ENCODE data around the gene CACNA1D.
"Not testable (repeated sequence)": the region's sequence is repeated elsewhere in the genome, so short reads cannot be mapped to it uniquely, and the experiment has no call there.

Gene CACNA1D

DNA sequence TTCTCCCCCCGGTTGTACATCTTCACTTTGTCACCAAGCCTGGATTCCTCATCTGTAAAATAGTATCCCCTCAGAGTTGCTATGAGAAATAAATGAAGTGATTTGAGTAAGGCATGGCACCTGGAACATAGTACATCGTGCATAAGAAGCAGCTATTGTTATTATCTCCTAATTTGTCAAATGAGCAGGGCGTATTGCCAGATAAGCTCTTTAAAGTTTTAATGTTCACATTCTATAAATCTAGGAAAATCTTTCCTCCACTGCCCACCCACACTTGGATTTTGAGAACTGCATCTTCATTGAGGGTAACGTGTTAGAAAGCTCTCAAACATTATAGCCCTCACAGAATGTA lies 32.3 kb downstream of the CACNA1D start:
- DNase-seq (ENCODE audit: low read depth in 2 of 2) = no peak

DNA sequence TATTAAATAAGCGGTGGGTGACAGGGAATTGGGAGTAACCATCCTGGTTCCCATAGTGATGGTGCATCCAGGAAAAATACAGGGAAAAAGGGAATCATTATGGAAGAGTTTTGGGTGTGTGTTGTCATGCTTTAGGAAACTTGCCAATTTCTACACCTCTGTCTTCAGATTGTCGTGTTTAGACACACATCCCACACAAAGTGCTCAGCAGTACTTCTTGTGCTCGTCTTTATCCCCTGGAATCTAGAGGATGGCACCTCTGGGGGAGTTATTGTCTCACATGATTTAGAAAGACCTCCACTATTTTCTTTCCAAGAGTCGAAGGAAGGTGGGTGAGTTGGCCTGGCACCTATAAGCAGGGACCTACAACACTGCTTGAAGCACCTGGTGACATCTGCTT lies 35.8 kb downstream of the CACNA1D start:
- DNase-seq (ENCODE audit: low read depth in 2 of 2) = no peak

DNA sequence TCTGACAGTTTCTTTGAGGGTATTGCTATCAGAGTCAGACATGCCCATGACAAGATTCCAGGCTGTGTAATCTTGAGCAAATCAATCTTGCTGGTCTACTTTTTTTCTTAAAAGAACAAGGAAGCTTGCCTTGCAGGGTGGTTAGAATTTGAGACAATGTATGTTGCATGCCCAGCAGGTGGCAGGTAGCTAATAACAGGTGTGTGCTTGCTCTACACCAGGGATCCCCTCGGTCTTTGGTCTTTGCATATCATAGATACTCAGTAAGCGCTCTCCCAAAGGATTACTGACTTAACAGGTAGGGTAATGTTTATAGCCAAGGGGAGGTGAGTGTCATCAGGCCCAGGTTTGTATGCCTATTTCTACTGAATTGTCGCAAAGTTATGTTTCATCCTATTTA lies 37.3 kb downstream of the CACNA1D start:
- no peak for DNase-seq (ENCODE audit: low read depth in 2 of 2)

DNA sequence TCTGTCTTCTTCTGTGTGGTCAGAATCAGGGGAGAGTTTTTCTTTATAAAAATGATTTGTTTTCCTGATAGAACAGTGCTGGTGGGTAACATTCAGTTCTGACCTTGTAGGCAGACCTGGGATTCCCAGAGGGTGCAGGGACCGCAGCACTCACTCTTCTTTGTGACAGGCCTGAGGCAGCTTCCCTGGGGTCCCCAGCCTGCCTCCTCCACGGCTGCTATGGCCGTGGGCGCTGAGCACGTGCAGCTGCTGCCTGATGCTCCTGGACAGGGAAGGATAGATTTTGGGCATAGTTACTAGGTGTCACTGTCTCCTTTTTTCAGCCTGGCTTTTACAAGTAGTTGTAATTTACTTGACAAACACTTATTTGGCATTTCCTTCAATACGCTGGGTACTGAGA lies 39.1 kb downstream of the CACNA1D start:
- DNase-seq (ENCODE audit: low read depth in 2 of 2) = no peak

DNA sequence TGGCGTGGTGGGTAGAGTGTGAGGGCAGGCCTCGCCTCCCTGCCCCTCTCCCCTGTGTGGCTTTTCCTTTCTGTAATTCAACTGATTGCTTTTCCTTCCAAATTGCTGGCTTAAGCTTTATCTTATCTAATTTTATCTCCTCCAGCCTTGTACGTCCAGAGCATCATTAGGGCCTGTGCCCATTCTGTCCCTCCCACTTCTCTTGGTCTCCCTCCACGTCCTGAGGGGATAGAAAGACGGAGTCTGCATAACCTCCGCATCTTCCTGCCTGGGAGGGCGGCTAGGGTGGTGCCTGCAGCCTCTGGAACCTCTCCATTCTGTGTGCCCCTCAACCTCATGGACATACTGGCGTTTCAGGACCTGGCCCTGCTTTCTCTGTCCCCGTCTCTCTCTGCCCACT lies 39.8 kb downstream of the CACNA1D start:
- DNase-seq (ENCODE audit: low read depth in 2 of 2) = no peak

DNA sequence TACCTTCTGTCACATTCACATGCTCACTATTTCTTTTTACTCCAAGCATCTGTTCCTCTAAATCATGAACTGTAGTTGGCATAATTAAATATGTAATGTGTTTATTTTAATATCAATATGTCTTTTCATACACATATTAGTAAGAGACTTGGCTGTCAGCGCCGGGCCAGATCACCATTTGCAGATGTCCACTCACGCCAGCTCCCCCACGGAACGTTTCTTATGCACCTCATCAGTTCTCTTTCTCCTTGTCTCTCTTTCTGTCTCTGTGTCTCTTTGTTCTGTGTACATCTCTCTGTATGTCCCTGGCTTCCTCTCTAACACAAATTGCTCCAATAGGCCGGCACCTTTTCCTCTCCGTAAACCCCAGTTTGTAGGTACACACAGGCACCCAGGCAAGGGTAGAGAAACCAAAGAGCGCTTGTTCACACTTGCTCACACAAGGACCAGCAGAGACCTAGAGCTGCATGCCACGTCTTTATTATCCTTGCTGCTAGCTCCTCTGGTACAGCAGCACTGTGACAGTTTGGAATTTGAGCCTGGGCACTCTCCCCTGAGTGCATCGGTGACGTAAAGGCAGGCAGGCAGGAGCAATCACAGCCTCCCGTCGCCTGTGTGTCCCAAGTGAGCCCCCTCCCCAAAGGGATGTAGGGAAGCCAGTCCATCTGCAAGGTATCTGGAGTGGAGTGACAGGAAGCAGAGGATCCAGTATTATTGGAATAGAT lies 40.4 kb downstream of the CACNA1D start:
- DNase-seq (ENCODE audit: low read depth in 2 of 2) = no peak

DNA sequence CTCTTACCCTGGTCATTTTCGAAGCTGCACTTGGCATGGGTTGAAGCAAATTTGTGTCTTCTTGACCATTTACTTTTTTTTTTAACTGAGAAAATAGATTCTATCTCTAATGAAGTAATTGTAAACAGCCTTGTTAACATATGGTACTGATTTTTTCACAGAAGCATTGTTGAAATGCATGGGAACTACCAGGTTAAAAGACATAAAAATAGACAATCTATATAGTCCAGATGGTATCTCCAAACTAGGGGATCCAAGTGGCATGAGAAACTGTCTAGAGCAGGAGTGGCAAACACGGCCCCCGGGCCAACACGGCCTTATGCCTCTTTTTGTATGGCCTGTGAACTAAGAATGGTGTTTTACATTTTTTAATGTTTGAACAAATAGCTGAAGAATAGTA lies 41.9 kb downstream of the CACNA1D start:
- no peak for DNase-seq (ENCODE audit: low read depth in 2 of 2)

DNA sequence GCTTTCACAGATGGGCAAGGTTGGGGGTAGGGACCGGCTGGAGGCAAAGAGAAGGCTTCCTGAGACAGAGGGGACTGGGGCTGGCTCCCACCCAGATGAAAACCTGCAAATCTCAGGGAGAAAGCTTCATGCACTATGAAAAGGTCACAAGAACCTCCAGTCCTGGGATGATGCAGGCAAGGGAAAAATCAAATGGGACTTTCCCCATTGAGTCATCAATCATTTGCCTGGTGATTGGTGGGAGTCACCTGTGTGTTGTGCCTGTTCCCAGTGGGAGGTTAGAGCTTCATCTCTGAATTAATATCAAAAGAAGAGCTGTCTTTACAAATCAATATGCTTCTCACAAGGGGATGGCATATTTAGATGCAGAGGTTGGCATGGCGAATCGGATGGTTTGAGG lies 49.9 kb downstream of the CACNA1D start:
- no peak for DNase-seq (ENCODE audit: low read depth in 2 of 2)

DNA sequence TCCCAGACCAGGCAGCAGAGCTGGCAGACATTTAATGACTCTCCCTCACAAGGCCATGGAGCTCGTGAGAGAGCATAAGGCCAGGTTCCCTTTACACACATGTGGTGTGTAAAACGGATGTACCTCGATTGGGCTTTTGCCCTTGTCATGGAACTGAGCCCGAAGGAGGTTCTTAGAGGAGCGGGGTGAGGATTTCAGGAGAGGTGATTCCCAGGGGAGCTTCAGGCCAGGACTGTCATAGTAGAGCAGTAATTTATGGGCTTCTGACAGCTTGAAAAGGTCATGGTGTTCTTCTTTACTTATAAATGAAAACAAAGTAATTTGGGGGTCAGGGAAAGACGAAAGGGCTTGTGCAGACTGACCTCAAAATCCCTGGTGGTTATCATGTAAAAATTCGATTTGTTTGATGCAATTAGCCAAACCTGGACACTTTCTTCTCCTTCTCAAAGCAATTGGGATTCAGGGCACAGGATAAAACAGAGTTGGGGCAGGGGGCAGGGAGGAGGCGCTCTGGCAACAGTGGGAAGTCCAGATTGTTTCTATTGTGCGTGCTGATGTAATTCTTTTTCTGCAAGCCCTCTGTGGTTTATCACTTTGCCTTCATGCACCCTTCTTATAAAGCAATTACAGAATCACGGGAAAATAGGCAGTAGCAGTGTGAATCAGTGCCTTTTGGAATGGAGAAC lies 51.0 kb downstream of the CACNA1D start:
- no peak for DNase-seq (ENCODE audit: low read depth in 2 of 2)

DNA sequence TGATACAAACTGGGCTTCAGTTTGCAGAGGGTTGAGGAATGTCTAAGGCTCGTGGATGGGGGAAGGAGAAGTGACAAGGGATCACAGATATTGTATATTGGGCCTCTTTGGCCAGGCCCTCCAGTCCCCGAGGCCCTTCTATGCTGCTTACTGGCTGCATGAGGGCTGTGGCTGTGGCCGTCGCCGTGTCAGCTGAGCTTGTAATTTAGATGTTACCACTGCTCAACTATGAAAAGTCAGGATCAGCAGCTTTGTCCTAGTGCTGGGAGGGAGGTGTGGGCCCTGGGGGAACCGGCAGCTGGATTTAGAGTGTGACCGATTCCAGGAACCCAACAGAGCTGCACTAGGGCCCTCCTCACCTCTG lies 51.6 kb downstream of the CACNA1D start:
- DNase-seq (ENCODE audit: low read depth in 2 of 2) = no peak

DNA sequence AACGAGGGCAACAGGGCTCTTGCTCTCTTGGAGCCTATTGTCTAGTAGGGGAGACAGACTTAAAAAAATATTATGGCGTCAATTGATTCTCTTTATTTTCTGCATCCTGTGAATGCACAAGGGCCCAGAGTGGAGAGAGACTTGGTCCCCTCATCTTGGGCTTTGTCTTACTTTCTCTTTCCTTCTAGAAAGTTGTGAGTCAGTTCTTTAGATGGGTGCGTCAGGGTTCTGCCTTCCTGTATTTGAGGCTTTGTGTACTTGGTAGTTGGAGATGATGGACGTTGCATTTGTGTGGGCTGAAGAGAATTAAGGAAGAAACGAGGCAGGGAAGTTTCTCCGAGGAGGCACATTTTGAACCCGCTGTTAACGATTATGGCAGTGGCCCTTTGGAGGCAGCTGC lies 52.9 kb downstream of the CACNA1D start:
- no peak for DNase-seq (ENCODE audit: low read depth in 2 of 2)

DNA sequence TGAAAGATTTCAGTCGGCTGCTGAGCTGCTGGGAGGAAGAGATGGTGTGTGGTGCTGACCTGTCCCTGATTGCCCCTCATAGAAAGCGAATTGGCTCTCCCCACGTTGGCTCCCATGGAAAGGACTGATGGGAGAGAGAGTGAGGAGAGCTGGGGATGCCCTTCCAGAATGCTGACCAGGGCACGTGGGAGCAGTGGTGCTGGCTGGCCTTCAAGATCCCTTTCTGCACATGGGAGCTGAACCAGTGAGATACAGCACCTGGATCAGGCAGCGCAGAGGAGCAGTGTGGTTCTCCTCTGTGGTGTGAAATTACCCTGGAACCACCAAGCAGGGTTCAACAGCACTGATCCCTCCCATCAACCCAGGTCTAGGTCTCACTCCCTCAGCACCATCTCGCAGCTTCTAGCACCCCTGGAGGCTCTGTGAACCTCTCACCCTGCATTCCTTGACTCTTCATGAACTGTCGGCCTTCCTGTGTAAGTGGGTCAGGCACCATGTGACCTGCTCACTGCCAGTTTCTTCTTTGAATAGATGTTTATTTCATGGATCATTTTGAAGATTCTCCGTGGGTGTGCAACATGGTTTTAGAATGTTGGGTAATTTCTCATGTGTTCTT lies 55.7 kb downstream of the CACNA1D start:
- no peak for DNase-seq (ENCODE audit: low read depth in 2 of 2)

DNA sequence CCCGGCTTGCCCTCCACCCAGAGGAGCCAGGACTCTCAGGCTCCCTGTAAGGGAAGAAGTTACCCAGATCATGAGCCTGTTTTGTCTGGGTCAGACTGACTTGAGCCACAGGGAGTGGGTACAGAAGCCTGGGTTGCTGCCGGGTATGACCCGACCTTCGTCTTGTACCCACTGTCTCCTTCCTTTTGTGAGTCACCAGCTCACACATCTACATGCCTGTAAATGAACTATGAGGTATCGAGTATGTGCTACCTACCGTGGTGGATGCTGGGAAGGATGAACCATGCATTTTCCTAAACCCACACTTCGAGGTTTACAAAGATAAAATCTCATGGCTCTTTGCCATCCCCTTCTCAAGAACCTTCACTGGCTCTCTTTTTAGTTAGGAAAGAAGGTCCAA lies 56.9 kb downstream of the CACNA1D start:
- DNase-seq (ENCODE audit: low read depth in 2 of 2) = no peak

DNA sequence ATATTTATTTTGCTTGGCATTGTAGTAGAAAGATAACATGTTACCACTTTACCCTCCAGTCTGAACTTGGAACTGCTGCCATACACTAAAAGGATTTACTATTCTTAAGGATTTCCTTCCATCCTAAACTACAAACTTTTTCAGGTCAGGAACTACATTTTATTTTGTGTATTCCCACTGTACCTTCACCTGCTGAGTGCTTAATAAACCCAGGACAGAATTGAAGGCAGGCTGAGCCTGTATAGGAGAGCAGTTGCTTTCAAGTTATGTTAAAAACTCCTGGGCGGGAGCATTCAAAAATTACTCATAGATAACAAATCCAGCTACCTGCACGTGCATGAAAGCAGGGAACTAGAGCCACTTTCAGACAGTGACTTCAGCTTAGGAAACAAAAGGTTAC lies 58.3 kb downstream of the CACNA1D start:
- no peak for DNase-seq (ENCODE audit: low read depth in 2 of 2)

DNA sequence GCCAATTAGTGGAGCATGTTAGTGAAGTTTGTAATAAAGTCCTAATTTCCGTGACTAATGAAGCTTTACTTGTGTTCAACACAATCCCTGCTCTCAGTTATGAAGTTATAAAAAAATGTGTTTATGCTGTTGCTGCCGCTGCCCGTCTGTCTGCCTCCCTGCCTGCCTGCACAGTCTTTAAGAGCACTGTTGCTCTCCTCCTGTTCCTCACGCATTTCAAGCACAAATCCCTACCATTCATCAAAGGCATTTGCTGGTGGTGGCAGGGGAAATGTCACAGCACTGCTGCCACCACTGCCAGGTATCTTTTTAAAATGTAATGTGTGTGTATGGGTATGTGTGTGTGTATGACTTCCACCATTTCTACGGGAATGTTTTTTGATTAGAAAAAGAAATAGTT lies 58.8 kb downstream of the CACNA1D start:
- no peak for DNase-seq (ENCODE audit: low read depth in 2 of 2)

DNA sequence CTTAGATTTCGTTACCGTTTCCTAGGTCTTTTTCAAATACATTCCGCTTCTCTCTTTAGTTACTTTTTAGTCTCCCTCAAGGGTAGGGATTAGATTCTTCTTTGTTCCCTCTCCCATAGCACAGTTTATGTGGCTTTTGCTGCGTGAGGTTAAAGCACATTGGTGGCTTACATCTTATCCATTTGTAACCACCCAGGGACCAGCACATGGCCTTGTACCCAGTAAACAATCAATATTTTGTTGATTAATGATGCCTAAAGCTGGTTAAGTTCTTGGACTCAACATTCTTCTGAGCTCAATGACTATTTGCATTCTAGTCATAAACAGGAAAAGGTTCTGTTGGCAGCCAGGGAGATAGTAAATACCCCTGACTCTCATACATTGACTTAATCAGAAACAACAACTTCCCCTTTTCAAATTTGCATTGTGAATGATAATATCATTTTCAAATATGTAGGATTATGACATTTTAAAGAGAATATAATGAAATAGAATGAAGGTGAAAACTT lies 60.2 kb downstream of the CACNA1D start:
- no peak for DNase-seq (ENCODE audit: low read depth in 2 of 2)

DNA sequence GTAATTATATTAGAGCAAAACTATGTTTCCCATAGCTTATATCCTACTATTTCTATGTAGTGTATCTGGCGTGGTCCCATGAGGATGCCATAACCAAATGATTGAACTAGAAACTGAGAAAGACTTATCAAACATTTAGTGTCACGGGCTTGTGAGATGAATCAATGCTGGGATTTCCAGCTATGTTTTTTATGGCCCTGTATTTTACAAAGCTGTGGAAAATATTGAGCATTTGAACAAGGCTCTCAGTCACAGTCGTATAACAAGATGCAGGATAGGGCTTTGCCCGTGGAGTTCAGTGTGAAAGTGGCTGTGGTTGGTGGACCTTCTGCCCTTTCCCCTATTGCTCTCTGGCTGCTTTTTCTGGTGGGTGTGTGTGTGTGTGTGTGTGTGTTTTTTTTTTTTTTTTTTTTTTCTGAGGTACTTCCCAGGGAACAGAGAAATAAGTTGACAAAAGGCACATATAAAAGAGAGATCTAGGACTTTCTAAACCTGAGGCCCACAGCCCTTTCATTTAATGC lies 60.7 kb downstream of the CACNA1D start:
- DNase-seq (ENCODE audit: low read depth in 2 of 2) = no peak

DNA sequence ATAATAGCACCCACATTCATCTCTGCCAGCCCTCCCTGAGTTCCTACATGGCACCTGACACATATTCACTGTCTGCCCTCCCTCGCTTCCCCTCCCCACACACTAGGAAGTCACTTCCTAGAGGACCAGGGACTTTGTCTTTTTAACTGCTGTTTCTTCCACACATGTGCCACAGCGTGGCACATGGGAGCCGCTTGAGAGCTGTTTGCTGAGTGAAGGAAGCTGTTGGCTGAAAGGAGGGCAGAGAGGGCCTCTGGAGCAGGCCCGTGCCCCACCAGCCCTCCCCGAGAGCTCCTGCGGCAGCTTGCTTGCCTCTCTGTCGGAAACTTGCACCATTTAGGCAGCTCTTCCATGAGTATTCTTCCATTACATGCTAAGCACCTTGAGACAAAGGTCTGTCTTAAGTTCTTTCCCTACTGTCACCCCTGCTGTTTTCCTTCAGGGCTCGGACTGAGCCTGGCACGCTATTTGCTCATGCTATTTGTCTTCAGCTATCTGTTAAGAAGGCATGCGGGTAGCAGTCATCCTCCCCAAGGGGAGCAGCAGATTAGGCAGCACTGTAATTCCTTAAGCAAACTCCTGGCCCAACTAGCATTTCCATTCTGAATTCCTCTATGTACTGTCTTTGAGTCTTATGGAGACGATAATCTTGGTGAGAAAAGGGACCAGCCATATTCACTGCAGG lies 72.2 kb downstream of the CACNA1D start:
- no peak for DNase-seq (ENCODE audit: low read depth in 2 of 2)

DNA sequence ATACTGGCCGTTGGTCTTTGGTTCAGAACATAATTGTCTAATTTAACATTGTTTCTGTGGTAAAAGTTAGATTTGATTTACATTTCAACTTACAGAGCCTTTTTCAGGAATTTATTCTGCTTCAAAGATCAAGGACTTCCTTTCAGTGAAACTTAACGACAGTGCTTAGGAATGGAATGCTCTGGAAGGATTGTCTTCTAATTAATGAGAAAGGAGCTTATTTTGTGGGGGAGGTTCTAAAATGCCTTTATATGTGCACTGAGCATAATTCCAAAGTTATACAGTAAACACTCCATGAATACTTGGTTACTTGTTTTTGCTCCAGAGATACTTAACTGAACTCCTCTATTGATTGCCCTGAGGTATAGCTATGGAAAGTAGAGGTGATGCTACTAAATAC lies 75.7 kb downstream of the CACNA1D start:
- no peak for DNase-seq (ENCODE audit: low read depth in 2 of 2)

DNA sequence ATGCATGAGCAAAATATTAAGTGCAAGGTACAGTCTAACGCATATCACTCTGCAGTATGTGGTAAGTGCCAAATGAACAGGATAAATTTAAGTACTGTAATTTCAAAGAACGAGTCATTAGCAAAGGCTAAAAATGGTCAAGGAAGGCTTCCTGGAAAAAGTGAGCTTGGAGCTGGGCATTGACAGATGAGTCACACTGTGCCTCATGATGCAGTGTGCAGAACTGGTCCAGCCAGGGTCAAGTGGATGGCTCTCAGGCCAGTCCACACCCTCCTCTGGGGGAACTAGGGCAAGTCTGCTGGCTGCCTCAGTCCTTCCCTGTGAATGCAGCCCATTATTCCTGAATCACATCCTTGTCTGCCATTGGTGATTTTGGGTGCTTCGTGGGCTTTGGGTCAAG lies 76.3 kb downstream of the CACNA1D start:
- no peak for DNase-seq (ENCODE audit: low read depth in 2 of 2)

DNA sequence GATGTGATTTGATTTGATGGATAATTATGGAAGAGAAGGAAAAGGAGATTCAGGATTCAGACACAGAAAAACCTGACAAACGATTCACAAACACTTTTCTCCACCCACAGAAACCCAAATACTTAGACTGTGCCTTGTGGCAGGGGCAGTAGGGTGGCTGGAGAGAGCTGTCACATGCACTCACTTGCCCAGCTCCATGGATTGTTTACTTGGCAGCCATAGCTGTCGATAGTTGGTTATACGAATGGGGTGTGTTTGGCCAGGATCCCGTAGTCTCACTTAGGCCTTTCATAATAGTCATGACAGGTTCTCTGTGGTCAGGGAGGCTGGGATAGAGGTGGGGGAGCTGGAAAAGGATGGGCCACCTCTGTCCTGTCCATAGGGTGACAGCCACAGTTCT lies 76.9 kb downstream of the CACNA1D start:
- DNase-seq (ENCODE audit: low read depth in 2 of 2) = no peak

DNA sequence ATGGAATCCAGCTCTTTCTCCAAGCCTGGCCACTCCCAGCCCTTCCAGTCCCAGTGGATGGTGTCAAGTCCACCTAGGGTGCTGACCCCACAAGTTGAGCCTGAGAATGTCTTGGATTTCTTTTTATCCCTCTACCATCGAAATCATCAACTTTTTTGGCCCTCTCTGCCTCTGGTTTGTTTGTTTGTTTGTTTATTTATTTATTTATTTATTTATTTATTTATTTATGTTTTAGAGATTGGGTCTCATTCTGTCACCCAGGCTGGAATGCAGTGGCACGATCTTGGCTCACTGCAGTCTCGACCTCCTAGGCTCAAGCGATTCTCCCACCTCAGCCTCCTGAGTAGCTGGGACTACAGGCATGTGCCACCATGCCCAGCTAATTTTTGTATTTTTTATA lies 77.8 kb downstream of the CACNA1D start:
- not testable (repeated sequence) for DNase-seq (ENCODE audit: low read depth in 2 of 2)

All from stimulated activated CD8-positive, alpha-beta memory T cell treated with anti-CD3 and anti-CD28 coated beads, Interleukin-7, amount 100 ng/mL, for 1 hour (primary cell).